ENCODE results near the gene AIG1. TPM values are rescaled to one million over a fixed set of nuclear protein-coding genes. Genes with fewer than 3 reads are reported as not detected.

The AIG1 gene
- total RNA-seq, 2 experiments from 2014 or later, result 7.4 to 8.4 TPM

DNA sequence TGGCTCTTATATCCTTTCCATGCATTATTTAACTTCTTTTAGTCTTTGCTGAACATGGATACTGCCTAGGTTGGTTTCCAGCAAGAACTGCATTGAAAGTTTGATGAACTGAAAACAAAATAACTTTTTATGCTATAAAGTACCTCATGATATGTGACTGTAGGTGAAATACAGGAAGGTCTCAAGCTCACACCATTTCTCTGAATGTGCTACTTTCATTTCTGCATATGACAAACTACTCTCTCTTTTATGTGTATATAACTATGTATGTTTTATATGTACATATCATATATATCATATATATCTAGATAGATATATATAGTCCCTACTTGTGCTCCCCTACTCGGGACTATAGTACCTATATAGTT, 65.9 kb downstream of the AIG1 start:
- no peaks in the 10 kb centered on the region for H3K36me3 ChIP-seq (ENCODE audit: insufficient read depth, low read length)
- intact Hi-C loops (cut with DNase I, micrococcal nuclease), result no loop called here
- no peak overlapping the region for H3K4me3 Mint-ChIP-seq
- peaks cover 25% of the 10 kb centered on the region for H3K36me3 Mint-ChIP-seq (ENCODE audit: low read depth)
- ChIA-PET CTCF (no interaction called here), POLR2A (no interaction called here)
- H3K27ac Mint-ChIP-seq, result no peak overlapping the region
- H3K9me3 ChIP-seq (ENCODE audit: control insufficient read depth in 1 of 2, insufficient read depth in 1 of 2, low read length in 2 of 2), result peaks cover 4 to 8% of the 10 kb centered on the region in 2 experiments
- ATAC-seq (ENCODE audit: poor library complexity) (no peak), DNase-seq (no peak)
- H3K27ac ChIP-seq (ENCODE audit: low read depth in 1 of 2, low read length in 2 of 2), result no peak overlapping the region
- TF ChIP-seq, protein P1, sequence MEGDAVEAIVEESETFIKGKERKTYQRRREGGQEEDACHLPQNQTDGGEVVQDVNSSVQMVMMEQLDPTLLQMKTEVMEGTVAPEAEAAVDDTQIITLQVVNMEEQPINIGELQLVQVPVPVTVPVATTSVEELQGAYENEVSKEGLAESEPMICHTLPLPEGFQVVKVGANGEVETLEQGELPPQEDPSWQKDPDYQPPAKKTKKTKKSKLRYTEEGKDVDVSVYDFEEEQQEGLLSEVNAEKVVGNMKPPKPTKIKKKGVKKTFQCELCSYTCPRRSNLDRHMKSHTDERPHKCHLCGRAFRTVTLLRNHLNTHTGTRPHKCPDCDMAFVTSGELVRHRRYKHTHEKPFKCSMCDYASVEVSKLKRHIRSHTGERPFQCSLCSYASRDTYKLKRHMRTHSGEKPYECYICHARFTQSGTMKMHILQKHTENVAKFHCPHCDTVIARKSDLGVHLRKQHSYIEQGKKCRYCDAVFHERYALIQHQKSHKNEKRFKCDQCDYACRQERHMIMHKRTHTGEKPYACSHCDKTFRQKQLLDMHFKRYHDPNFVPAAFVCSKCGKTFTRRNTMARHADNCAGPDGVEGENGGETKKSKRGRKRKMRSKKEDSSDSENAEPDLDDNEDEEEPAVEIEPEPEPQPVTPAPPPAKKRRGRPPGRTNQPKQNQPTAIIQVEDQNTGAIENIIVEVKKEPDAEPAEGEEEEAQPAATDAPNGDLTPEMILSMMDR (IDR thresholded peaks at IDR 0.05), result no peak
- no peaks in the 10 kb centered on the region for H3K27me3 ChIP-seq (ENCODE audit: control insufficient read depth in 1 of 2, insufficient read depth in 2 of 2, low read length in 2 of 2)
- no peaks in the 10 kb centered on the region for H3K4me1 ChIP-seq (ENCODE audit: insufficient read depth, low read length)
- H3K27me3 Mint-ChIP-seq, result no peaks in the 10 kb centered on the region
- no peaks in the 10 kb centered on the region for H3K4me1 Mint-ChIP-seq (ENCODE audit: low read depth)
- no peak overlapping the region for H3K4me3 ChIP-seq (ENCODE audit: low read length)
- peaks cover 3% of the 10 kb centered on the region for H3K9me3 Mint-ChIP-seq

DNA sequence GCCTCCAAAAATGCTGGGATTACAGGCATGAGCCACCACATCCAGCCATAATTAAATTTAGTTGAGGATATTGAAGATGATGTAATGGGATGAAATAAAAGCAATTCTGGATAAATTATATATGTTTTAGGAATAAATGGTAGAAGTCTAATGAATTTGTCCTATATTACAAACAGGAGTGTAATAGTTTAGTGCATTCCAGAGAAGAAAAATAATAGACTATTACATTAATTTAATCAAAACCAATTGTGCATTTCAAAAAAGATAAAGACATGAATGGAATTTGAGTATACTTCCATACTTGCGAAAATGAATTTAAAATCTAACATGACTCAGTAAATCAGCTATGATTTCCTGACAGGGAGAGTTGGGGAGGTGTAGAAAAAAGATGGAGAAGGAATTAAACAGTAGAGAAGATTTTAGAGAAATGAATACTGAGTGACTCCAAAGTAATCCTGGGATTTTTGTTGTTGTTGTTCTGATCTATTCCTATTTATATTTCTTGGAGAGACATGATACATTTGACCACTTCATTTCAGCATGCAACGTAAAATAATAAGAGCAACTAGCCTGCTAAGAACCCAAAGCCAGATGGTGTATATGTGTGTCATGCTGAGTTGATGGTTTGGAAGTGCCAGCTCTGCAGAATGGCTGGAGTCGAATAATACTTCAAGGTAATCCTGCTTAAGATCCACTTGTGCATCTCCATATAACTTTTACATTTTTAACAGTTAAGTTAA, 67.4 kb downstream of the AIG1 start:
- TF ChIP-seq, protein P1 (IDR thresholded peaks at IDR 0.05), result no peak
- no peaks in the 10 kb centered on the region for H3K4me1 Mint-ChIP-seq (ENCODE audit: low read depth)

DNA sequence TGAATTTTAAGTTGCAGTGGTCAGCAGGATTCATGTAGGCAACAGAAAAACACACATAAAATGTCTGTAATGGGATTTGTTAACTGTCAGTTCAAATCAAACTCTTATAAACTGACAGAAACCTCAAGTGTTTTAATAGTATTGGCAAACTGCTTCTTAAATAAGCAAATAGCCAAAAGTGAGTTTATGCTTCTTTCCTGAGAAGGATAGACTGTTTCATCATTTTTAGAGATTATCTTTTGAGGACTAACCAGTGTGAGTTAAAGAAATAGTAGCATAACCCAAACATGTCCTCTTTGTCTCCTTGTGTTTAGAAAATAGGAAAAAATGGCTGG, 68.0 kb downstream of the AIG1 start:
- ATAC-seq (ENCODE audit: poor library complexity), result no peak

More for the DNA sequence above, 67.4 kb downstream of the AIG1 start:
- POLR2A ChIA-PET, result no interaction called here
- no peaks in the 10 kb centered on the region for H3K27me3 ChIP-seq (ENCODE audit: control insufficient read depth in 1 of 2, insufficient read depth in 2 of 2, low read length in 2 of 2)
- Mint-ChIP-seq H3K27me3 (no peaks in the 10 kb centered on the region), H3K4me3 (no peak overlapping the region), H3K9me3 (peaks cover 3% of the 10 kb centered on the region), H3K36me3 (ENCODE audit: low read depth) (peaks cover 30% of the 10 kb centered on the region), H3K27ac (no peak overlapping the region)
- H3K36me3 ChIP-seq (ENCODE audit: insufficient read depth, low read length), result no peaks in the 10 kb centered on the region
- H3K4me1 ChIP-seq (ENCODE audit: insufficient read depth, low read length), result no peaks in the 10 kb centered on the region
- no peak overlapping the region for H3K27ac ChIP-seq (ENCODE audit: low read depth in 1 of 2, low read length in 2 of 2)
- DNase-seq (no peak), ATAC-seq (ENCODE audit: poor library complexity) (no peak)
- H3K4me3 ChIP-seq (ENCODE audit: low read length), result no peak overlapping the region
- H3K9me3 ChIP-seq (ENCODE audit: control insufficient read depth in 1 of 2, insufficient read depth in 1 of 2, low read length in 2 of 2), result peaks cover 4 to 8% of the 10 kb centered on the region in 2 experiments
- CTCF ChIA-PET, result no interaction called here
- intact Hi-C loops (cut with DNase I, micrococcal nuclease), result no loop called here

More for the DNA sequence above, 68.0 kb downstream of the AIG1 start:
- peaks cover 32% of the 10 kb centered on the region for H3K36me3 Mint-ChIP-seq (ENCODE audit: low read depth)
- H3K4me3 ChIP-seq (ENCODE audit: low read length), result no peak overlapping the region
- no peak overlapping the region for H3K27ac Mint-ChIP-seq
- CTCF ChIA-PET, result no interaction called here
- no peak overlapping the region for H3K27ac ChIP-seq (ENCODE audit: low read depth in 1 of 2, low read length in 2 of 2)
- intact Hi-C loops (cut with DNase I, micrococcal nuclease), result no loop called here
- POLR2A ChIA-PET, result no interaction called here
- peaks cover 3% of the 10 kb centered on the region for H3K9me3 Mint-ChIP-seq
- H3K4me1 Mint-ChIP-seq (ENCODE audit: low read depth), result no peaks in the 10 kb centered on the region
- H3K27me3 Mint-ChIP-seq, result no peaks in the 10 kb centered on the region
- H3K27me3 ChIP-seq (ENCODE audit: control insufficient read depth in 1 of 2, insufficient read depth in 2 of 2, low read length in 2 of 2), result no peaks in the 10 kb centered on the region
- peaks cover 4 to 8% of the 10 kb centered on the region in 2 experiments for H3K9me3 ChIP-seq (ENCODE audit: control insufficient read depth in 1 of 2, insufficient read depth in 1 of 2, low read length in 2 of 2)
- TF ChIP-seq, protein P1 (IDR thresholded peaks at IDR 0.05), result no peak
- no peak overlapping the region for H3K4me3 Mint-ChIP-seq
- H3K4me1 ChIP-seq (ENCODE audit: insufficient read depth, low read length), result no peaks in the 10 kb centered on the region
- DNase-seq, result no peak
- H3K36me3 ChIP-seq (ENCODE audit: insufficient read depth, low read length), result no peaks in the 10 kb centered on the region
